ENCODE measurements around the gene FMO2. TPM values are rescaled to one million over a fixed set of nuclear protein-coding genes. Genes with fewer than 3 reads are reported as not detected.
"Not testable (repeated sequence)": the region's sequence is repeated elsewhere in the genome, so short reads cannot be mapped to it uniquely, and the experiment has no call there.

Gene FMO2
- total RNA-seq, 2 experiments from 2014 or later = not detected

DNA sequence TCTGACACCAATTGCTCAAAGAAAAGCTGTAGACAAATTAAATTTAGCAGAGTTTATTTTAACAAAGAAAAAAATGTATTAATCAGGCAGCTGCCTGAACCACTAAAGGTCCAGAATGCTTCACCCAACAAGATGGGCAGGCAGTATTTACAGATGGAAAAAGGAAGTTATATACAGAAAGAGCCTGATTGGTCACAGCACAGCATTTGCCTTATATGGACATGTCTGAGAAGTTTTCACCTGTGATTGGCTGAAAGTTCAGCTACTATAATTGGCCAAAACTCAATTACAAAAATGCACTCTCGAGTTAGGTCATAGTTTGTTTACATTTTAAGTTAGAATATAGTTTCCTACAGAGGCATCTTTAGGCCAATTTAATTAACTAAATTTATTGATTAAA is 48.1 kb downstream of the FMO2 start:
- ChIA-PET CTCF (interaction anchor here (1.1 to 1.5 kb wide), 2 partner anchors 12 to 266 kb away, joined by 3 to 4 read pairs; no protein-coding TSS in a partner anchor), POLR2A (no interaction called here)
- Mint-ChIP-seq H3K4me1 (ENCODE audit: low read depth) (no peaks in the 10 kb centered on the region), H3K36me3 (no peaks in the 10 kb centered on the region), H3K27ac (no peak overlapping the region), H3K27me3 (peaks cover 16% of the 10 kb centered on the region), H3K4me3 (no peak overlapping the region), H3K9me3 (peaks cover 5% of the 10 kb centered on the region)
- intact Hi-C loops (cut with micrococcal nuclease) = no loop called here
- no peak for DNase-seq

DNA sequence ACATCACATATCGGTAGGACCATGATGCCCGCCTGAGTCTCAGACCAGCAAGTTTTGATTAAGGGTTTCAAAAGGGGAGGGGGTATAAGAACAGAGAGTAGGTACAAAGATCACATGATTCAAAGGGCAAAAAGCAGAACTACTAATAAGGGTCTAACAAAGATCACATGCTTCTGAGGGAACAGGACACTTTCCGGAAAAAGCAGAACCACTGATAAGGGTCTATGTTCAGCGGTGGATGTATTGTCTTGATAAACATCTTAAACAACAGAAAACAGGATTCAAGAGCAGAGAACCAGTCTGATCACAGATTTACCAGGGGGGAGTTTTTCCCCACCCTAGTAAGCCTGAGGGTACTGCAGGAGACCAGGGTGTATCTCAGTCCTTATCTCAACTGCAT is 51.1 kb downstream of the FMO2 start:
- H3K27me3 Mint-ChIP-seq = peaks cover 35% of the 10 kb centered on the region
- DNase-seq; H3K36me3 Mint-ChIP-seq; CTCF ChIA-PET; intact Hi-C loops (cut with micrococcal nuclease); H3K27ac Mint-ChIP-seq; H3K4me1 Mint-ChIP-seq (ENCODE audit: low read depth); H3K4me3 Mint-ChIP-seq; POLR2A ChIA-PET: not testable (repeated sequence)
- peaks cover 17% of the 10 kb centered on the region for H3K9me3 Mint-ChIP-seq

DNA sequence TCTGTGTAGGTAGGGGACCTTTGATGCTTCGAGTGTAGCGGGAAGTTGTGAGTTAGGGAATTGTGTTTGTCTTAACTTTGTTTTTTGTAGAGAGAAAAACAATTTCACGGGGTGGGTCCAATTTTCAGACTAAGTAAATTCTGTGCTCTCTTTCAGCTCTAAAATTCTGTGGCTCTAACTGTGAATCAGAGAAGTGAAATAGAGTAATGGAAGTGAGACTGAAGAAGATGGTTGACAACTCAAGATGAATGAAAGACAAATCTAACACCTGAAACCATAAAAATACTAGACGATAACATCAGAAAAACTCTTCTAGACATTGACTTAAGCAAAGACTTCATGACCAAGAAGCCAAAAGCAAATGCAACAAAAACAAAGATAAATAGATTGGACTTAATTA is 58.8 kb downstream of the FMO2 start:
- Mint-ChIP-seq H3K4me3 (no peak overlapping the region), H3K27ac (no peak overlapping the region), H3K36me3 (peaks cover 2% of the 10 kb centered on the region), H3K4me1 (ENCODE audit: low read depth) (no peaks in the 10 kb centered on the region), H3K9me3 (peaks cover 12% of the 10 kb centered on the region), H3K27me3 (peaks cover 23% of the 10 kb centered on the region)
- intact Hi-C loops (cut with micrococcal nuclease) = no loop called here
- DNase-seq = no peak
- ChIA-PET CTCF (interaction anchor here (0.7 to 6.5 kb wide), 2 partner anchors 69 to 94 kb away, joined by 3 to 96 read pairs; partner anchors contain the start of gene FMO4), POLR2A (no interaction called here)

DNA sequence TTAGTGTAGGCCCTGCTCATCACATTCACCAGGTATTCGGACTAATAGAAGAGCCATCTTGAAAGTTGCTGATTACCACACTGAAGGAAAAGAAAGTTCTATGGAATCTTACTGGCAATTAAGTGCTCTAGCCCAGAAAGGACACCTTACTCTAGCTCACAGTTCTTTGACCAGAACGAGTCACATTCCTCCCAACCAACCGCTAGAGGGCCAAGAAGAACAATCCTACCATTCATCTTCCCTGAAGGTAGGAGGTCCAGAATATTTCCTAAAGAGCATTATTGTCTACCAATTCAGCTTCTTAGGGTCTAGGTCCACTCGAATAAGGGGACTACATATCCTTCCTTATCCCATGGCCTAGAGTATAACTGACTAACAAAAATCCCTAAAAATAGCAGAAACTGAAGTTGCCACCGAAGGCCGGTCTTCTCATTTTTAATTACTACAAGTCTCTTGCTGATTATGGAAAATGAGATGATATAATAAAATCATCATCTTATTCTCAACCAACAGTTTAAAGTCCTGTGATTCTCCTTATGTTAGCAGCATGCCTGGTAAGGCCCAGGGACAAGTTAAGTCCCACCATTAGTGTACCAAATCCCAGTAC is 60.5 kb downstream of the FMO2 start:
- H3K27me3 Mint-ChIP-seq = peaks cover 16% of the 10 kb centered on the region
- H3K27ac Mint-ChIP-seq = no peak overlapping the region
- no peaks in the 10 kb centered on the region for H3K9me3 Mint-ChIP-seq
- H3K4me1 Mint-ChIP-seq (ENCODE audit: low read depth) = no peaks in the 10 kb centered on the region
- ChIA-PET CTCF (interaction anchor here (0.6 to 6.5 kb wide), 17 partner anchors 9 to 470 kb away, joined by 3 to 96 read pairs (median 4); partner anchors contain the start of gene FMO4), POLR2A (no interaction called here)
- H3K4me3 Mint-ChIP-seq = no peak overlapping the region
- peak; percentile 14 for DNase-seq
- intact Hi-C loops (cut with micrococcal nuclease) = loop anchor here (1.0 kb wide), 1 partner anchor 68 kb away; no protein-coding TSS in a partner anchor
- H3K36me3 Mint-ChIP-seq = no peaks in the 10 kb centered on the region

DNA sequence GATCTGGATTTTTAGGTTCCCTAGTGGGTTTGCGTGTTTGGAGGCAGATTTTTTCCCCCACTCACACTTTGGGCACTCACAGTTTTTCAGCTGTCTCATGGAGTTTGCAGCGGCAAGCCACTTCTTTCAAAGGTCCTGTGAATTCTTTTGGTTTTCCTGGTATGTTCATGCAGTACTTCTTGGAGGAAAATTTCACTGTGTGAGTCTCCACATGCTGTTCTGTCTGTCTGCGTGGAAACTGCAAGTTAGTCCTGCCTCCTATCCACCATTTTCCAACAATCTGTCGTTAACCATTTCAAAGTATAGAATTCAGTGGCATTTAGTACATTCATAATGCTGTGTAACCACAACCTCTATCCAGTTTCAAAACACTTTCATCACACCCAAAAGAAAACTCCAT is 62.4 kb downstream of the FMO2 start:
- H3K4me1 Mint-ChIP-seq (ENCODE audit: low read depth) = peaks cover 3% of the 10 kb centered on the region
- no peaks in the 10 kb centered on the region for H3K9me3 Mint-ChIP-seq
- DNase-seq = no peak
- H3K27me3 Mint-ChIP-seq = peaks cover 22% of the 10 kb centered on the region
- intact Hi-C loops (cut with micrococcal nuclease) = no loop called here
- CTCF ChIA-PET = interaction anchor here (0.6 to 6.5 kb wide), 5 partner anchors 12 to 195 kb away, joined by 3 to 96 read pairs (median 6); partner anchors contain the start of gene FMO4
- no peak overlapping the region for H3K4me3 Mint-ChIP-seq
- POLR2A ChIA-PET = no interaction called here
- H3K36me3 Mint-ChIP-seq = no peaks in the 10 kb centered on the region
- no peak overlapping the region for H3K27ac Mint-ChIP-seq

DNA sequence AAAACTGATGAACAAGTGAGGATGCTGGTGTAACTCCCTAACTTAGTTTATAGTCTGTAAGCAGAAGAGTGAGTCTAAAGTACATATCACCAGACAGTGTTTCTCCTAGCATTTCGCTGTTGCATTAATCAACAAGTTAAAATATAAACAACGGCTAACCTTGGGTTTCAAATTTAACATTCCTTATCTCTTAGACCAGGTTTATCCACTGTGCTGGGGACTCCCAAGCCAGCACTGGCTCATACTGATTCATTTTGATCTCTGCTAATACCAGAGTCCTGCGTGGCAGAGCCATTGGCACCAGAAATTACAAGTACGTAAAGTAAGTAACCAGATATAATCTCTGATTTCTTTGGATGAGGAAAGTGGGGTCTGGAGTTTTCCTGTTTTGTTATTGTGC is 63.2 kb downstream of the FMO2 start, which contains the start of gene FMO1:
Gene FMO1 (plus strand): TSS at position 193 of the 400 bp plus-strand sequence. CDS start 9,594 bp downstream, outside the sequence.
- DNase-seq = no peak
- H3K27ac Mint-ChIP-seq = no peak within 1 kb of the TSS
- H3K4me1 Mint-ChIP-seq (ENCODE audit: low read depth) = peaks cover 4% of the 10 kb centered on the region
- POLR2A ChIA-PET = no interaction called here
- H3K27me3 Mint-ChIP-seq = peaks cover 26% of the 10 kb centered on the region
- H3K9me3 Mint-ChIP-seq = no peaks in the 10 kb centered on the region
- no peaks in the 10 kb centered on the region for H3K36me3 Mint-ChIP-seq
- intact Hi-C loops (cut with micrococcal nuclease) = no loop called here
- CTCF ChIA-PET = interaction anchor here (2.4 to 2.6 kb wide), 2 partner anchors 15 to 65 kb away, joined by 6 to 9 read pairs; partner anchors contain the start of gene FMO4
- no peak within 1 kb of the TSS for H3K4me3 Mint-ChIP-seq

DNA sequence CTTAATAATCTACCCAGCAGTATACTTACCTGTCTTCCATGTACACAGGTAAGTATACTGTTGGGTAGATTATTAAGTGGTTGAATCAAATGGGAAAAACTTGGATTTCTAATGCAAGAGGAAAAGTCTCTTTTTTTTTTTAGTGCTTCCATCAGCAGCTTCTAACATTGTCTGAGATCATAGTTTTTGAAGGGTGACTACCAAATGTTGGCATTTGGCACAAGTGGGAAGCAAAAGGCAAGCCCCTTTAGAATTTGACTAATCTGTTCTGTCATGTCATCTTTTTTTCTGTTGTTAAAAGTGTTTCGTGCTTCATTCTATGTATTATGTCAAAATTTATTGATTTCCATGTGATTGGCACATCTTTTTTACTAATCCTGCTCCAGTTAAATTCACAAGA is 63.7 kb downstream of the FMO2 start:
- no peak overlapping the region for H3K27ac Mint-ChIP-seq
- DNase-seq = no peak
- peaks cover 26% of the 10 kb centered on the region for H3K27me3 Mint-ChIP-seq
- H3K9me3 Mint-ChIP-seq = no peaks in the 10 kb centered on the region
- intact Hi-C loops (cut with micrococcal nuclease) = no loop called here
- peaks cover 4% of the 10 kb centered on the region for H3K4me1 Mint-ChIP-seq (ENCODE audit: low read depth)
- H3K36me3 Mint-ChIP-seq = no peaks in the 10 kb centered on the region
- CTCF ChIA-PET = interaction anchor here (2.4 to 2.6 kb wide), 2 partner anchors 15 to 65 kb away, joined by 6 to 9 read pairs; partner anchors contain the start of gene FMO4
- POLR2A ChIA-PET = no interaction called here
- H3K4me3 Mint-ChIP-seq = no peak overlapping the region

DNA sequence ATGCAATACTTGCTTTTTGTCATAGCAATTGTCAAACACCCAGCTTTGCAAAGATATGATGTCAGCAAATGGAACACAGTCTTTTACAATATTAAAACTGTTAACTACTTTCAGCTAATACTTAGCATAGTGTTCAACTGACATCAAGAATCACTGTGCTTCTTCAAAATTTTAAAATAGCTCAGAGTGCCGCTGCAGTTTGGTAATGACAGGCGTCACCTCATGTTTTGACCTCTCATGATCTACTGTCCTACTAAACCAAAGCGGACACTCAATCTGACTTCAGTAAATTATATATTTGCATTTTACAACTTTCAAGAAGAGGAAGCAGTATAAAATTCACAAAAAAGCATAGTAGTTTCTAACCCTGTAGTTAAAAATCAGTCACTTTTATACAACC is 65.2 kb downstream of the FMO2 start:
- peaks cover 32% of the 10 kb centered on the region for H3K27me3 Mint-ChIP-seq

DNA sequence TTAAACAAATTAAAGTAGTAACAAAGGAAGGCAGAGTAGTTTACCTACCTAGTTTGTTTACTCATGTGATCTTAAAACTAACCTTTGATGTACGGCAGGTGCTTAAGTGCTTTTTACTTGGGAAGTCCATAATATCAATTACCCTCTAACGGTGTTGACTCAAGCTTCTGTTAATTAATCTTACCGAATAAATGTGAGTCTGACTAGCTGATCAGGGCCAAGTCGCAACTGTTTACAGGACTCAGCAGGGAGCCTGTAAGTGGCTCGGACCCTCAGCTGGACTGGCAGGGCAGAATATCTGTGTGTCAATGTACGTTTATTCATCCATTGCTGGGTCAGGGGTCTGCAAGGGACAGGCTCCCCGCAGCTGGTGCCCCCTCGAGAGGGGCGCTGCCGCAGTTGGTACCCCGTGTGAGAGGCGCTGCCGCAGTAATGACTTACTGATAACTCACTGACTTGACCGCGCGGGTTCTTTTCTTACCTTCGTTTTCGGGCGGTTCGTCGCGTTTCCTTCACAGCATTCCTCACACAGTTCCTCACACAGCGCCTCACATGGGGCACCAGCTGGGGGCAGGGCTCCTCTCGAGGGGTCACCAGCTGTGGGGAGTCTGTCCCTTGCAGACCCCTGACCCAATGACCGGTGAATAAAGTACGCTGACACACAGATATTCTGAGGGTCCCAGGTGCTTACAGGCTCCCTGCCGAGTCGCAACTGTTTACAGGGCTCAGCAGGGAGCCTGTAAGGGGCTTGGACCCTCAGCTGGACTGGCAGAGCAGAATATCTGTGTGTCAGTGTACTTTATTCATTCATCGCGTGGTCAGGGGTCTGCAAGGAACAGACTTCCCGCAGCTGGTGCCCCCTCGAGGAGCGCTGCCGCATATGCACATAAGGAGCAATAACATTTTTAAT is 66.2 kb downstream of the FMO2 start:
- Mint-ChIP-seq H3K9me3 (no peaks in the 10 kb centered on the region), H3K27ac (no peak overlapping the region), H3K4me3 (peak overlapping the region; percentile 75), H3K4me1 (ENCODE audit: low read depth) (peaks cover 4% of the 10 kb centered on the region), H3K36me3 (no peaks in the 10 kb centered on the region), H3K27me3 (peaks cover 35% of the 10 kb centered on the region)
- ChIA-PET POLR2A (no interaction called here), CTCF (interaction anchor here (0.8 to 3.2 kb wide), 3 partner anchors 11 to 62 kb away, joined by 3 to 20 read pairs (median 4); partner anchors contain the start of gene FMO4)
- DNase-seq = peak; percentile 51
- intact Hi-C loops (cut with micrococcal nuclease) = loop anchor here (2.0 kb wide), 1 partner anchor 64 kb away; the partner anchor contains the start of gene FMO4

More for the DNA sequence above, 65.2 kb downstream of the FMO2 start:
- H3K27ac Mint-ChIP-seq = no peak overlapping the region
- H3K36me3 Mint-ChIP-seq = no peaks in the 10 kb centered on the region
- no peak overlapping the region for H3K4me3 Mint-ChIP-seq
- peaks cover 4% of the 10 kb centered on the region for H3K4me1 Mint-ChIP-seq (ENCODE audit: low read depth)
- ChIA-PET POLR2A (no interaction called here), CTCF (interaction anchor here (2.6 kb wide), 1 partner anchor 63 kb away, joined by 9 read pairs; the partner anchor contains the start of gene FMO4)
- H3K9me3 Mint-ChIP-seq = no peaks in the 10 kb centered on the region
- DNase-seq = no peak
- intact Hi-C loops (cut with micrococcal nuclease) = loop anchor here (2.0 kb wide), 1 partner anchor 65 kb away; the partner anchor contains the start of gene FMO4

DNA sequence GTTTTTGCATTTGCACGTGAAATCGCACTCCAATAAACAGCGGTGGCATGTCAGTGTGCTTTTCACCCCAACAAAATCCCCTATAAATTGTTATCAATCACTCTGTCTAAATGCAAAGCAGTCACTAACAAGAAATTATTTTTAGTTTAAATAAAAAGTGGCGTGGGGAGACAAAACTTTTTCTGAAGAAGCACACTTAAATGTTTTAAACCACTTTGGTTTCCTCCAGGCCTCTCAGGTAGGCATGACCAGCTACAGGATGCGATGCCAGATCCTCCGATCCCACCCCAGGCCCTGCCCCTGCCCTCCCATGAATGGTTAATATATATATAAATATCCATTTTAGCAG is 66.8 kb downstream of the FMO2 start:
- no peaks in the 10 kb centered on the region for H3K9me3 Mint-ChIP-seq
- H3K27me3 Mint-ChIP-seq = peaks cover 35% of the 10 kb centered on the region
- H3K4me1 Mint-ChIP-seq (ENCODE audit: low read depth) = peaks cover 4% of the 10 kb centered on the region
- intact Hi-C loops (cut with micrococcal nuclease) = loop anchor here (2.0 kb wide), 1 partner anchor 63 kb away; the partner anchor contains the start of gene FMO4
- H3K36me3 Mint-ChIP-seq = no peaks in the 10 kb centered on the region
- no peak overlapping the region for H3K4me3 Mint-ChIP-seq
- no peak overlapping the region for H3K27ac Mint-ChIP-seq
- ChIA-PET POLR2A (no interaction called here), CTCF (interaction anchor here (0.8 to 3.2 kb wide), 4 partner anchors 11 to 298 kb away, joined by 3 to 20 read pairs (median 4); partner anchors contain the start of gene FMO4)
- no peak for DNase-seq

DNA sequence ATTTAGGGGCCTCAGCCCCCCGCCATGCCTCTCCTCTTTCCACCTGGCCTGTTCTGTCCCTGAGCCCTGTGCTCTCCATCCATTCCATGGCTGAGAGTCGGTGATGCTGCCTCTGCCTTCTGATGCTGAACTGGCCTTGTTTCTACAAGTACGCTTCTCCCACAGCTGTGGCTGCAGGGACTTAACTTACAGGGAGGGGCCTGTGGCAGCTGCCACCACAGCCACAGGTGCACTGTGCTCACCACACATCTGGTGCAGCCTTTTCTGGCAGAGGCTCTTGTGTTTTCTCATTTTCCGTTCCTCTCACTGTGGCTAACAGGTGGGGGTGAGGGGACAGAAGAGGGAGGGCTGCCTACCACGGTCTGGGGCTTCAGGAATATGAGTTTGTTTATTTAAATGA is 67.4 kb downstream of the FMO2 start:
- ChIA-PET POLR2A (no interaction called here), CTCF (interaction anchor here (1.0 to 3.2 kb wide), 2 partner anchors 61 to 299 kb away, joined by 3 to 20 read pairs; partner anchors contain the start of gene FMO4)
- intact Hi-C loops (cut with micrococcal nuclease) = no loop called here
- no peak for DNase-seq
- peaks cover 4% of the 10 kb centered on the region for H3K4me1 Mint-ChIP-seq (ENCODE audit: low read depth)
- no peak overlapping the region for H3K27ac Mint-ChIP-seq
- peaks cover 37% of the 10 kb centered on the region for H3K27me3 Mint-ChIP-seq
- no peaks in the 10 kb centered on the region for H3K36me3 Mint-ChIP-seq
- H3K9me3 Mint-ChIP-seq = no peaks in the 10 kb centered on the region
- H3K4me3 Mint-ChIP-seq = no peak overlapping the region

DNA sequence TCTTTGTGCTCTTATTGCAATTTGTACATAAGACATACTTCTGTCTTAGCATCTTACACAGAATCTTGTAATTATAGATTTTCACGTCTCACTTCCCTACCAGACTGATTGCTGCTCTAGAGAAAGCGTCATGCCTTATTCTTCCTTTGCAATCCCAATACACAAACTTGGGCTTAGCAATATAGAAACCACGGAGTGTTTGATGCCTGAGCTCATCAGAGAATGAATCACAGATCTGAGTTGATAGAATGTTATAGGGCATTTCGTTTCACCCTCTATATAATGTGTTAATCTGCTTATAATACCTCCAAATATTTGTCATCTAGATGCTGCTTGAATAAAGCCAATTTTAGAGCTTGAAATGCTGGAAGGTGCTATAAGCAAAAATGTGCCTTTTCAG is 69.8 kb downstream of the FMO2 start:
- Mint-ChIP-seq H3K27me3 (peaks cover 31% of the 10 kb centered on the region), H3K36me3 (no peaks in the 10 kb centered on the region), H3K9me3 (no peaks in the 10 kb centered on the region), H3K27ac (no peak overlapping the region), H3K4me1 (ENCODE audit: low read depth) (peaks cover 4% of the 10 kb centered on the region), H3K4me3 (no peak overlapping the region)
- no peak for DNase-seq
- ChIA-PET POLR2A (no interaction called here), CTCF (interaction anchor here (1.2 to 1.4 kb wide), 2 partner anchors 10 to 59 kb away, joined by 5 to 7 read pairs; partner anchors contain the start of gene FMO4)
- intact Hi-C loops (cut with micrococcal nuclease) = no loop called here

All from activated CD4-positive, alpha-beta memory T cell treated with anti-CD3 and anti-CD28 coated beads for 36 hours (primary cell).